H1 (cell line): Measurements from ENCODE around the gene SLC4A9. TPM values are rescaled to one million over a fixed set of nuclear protein-coding genes. Genes with fewer than 3 reads are reported as not detected.

ENCODE experiments used
- CTCF ChIA-PET: fragments of 300-600 bp; sonication (Branson Sonifier 250); formaldehyde crosslinking; loops from one replicate; lab custom pipeline; 2021; ENCODE audit not compliant: partially characterized antibody; lab: Charles Lee
- POLR2A ChIA-PET: fragments of 300-600 bp; sonication (Branson Sonifier 250); formaldehyde crosslinking; loops from one replicate; lab custom pipeline; 2021; ENCODE audit warnings: inconsistent platforms; ENCODE audit not compliant: partially characterized antibody; lab: Charles Lee
- DNase-seq, 2 experiments: peaks; one replicate each; pipeline versions ENCODE4 v3.0.0 to v3.0.0-alpha.2; 2010 to 2022; ENCODE audit warnings: low spot score in 2 of 2, low read depth in 1 of 2, mixed read lengths in 1 of 2
- FAIRE-seq: peaks from 2 replicates; lab custom pipeline; 2011; peaks lifted over from hg19 to GRCh38; lab: Jason Lieb, UNC
- H2AFZ ChIP-seq: 2 replicates; pipeline ENCODE4 v1.8.1; 2012; ENCODE audit warnings: low read length, inconsistent platforms
- H2AK5ac ChIP-seq: 2 replicates; pipeline ENCODE4 v1.6.1; 2013; ENCODE audit warnings: low read depth, low read length
- H2BK120ac ChIP-seq: replicated peaks from 2 replicates; pipeline ENCODE3; 2013; ENCODE audit warnings: low read depth, low read length, inconsistent platforms
- H2BK12ac ChIP-seq: 2 replicates; pipeline ENCODE4 v1.6.1; 2013; ENCODE audit warnings: low read depth, low read length
- H2BK15ac ChIP-seq: 2 replicates; pipeline ENCODE4 v1.6.1; 2013; ENCODE audit warnings: low read length
- H2BK20ac ChIP-seq: 2 replicates; pipeline ENCODE4 v1.6.1; 2013; ENCODE audit warnings: low read length
- H2BK5ac ChIP-seq: 2 replicates; pipeline ENCODE4 v1.6.1; 2013; ENCODE audit warnings: low read depth, low read length
- H3K14ac ChIP-seq: 2 replicates; pipeline ENCODE4 v1.6.1; 2013; ENCODE audit warnings: inconsistent platforms; ENCODE audit not compliant: insufficient read length
- H3K18ac ChIP-seq: 2 replicates; pipeline ENCODE4 v1.6.1; 2013; ENCODE audit warnings: low read length; ENCODE audit errors: extremely low read depth
- H3K23ac ChIP-seq: 2 replicates; pipeline ENCODE4 v1.6.1; 2013; ENCODE audit warnings: inconsistent platforms; ENCODE audit not compliant: insufficient read length
- H3K23me2 ChIP-seq: 2 replicates; pipeline ENCODE4 v1.6.1; 2013; ENCODE audit warnings: low read depth, low read length
- H3K27ac ChIP-seq: 2 replicates; pipeline ENCODE4 v1.6.1; 2011; ENCODE audit warnings: low read depth, low read length, inconsistent platforms
- H3K27me3 ChIP-seq, 4 experiments: replicated peaks in 1 of 4; 1 replicate in 1 of 4; 2 replicates in 3 of 4; pipeline versions ENCODE4 v1.6.1 to v1.8.1; 2011 to 2013; ENCODE audit warnings: low read length in 3 of 4, mild to moderate bottlenecking in 3 of 4, inconsistent platforms in 2 of 4, mixed read lengths in 2 of 4, moderate library complexity in 1 of 4; ENCODE audit not compliant: control insufficient read depth in 3 of 4, insufficient read depth in 3 of 4; ENCODE audit errors: extremely low read depth in 1 of 4
- H3K36me3 ChIP-seq, 4 experiments: 2 replicates each; pipeline versions ENCODE4 v1.6.1 to v1.8.1; 2011 to 2013; ENCODE audit warnings: mild to moderate bottlenecking in 4 of 4, low read length in 3 of 4, moderate library complexity in 2 of 4, control low read depth in 1 of 4, inconsistent platforms in 1 of 4; ENCODE audit not compliant: insufficient read depth in 4 of 4, control insufficient read depth in 2 of 4
- H3K4ac ChIP-seq: replicated peaks from 2 replicates; pipeline ENCODE3; 2013; ENCODE audit warnings: low read length, low read depth, mixed read lengths, inconsistent platforms; ENCODE audit not compliant: insufficient read length
- H3K4me1 ChIP-seq, 4 experiments: replicated peaks in 1 of 4; 1 replicate in 1 of 4; 2 replicates in 3 of 4; pipeline versions ENCODE4 v1.6.1 to v1.8.1; 2011 to 2013; ENCODE audit warnings: low read length in 3 of 4, inconsistent platforms in 2 of 4, mixed read lengths in 1 of 4; ENCODE audit not compliant: insufficient read depth in 4 of 4, control insufficient read depth in 3 of 4
- H3K4me2 ChIP-seq, 2 experiments: 2 replicates each; pipeline versions ENCODE4 v1.6.1 to v1.8.1; 2011 to 2013; ENCODE audit warnings: low read depth in 2 of 2, low read length in 2 of 2, control low read depth in 1 of 2, inconsistent platforms in 1 of 2, mild to moderate bottlenecking in 1 of 2; ENCODE audit not compliant: insufficient read depth in 1 of 2
- H3K4me3 ChIP-seq, 4 experiments: fragments of 200-600, 300-600 bp in 1 of 4; sonication (generic), shearing (Covaris generic), sonication (Bioruptor Twin) in 1 of 4; 2 replicates each; pipeline versions ENCODE4 v1.5.1 to v1.8.1; 2011 to 2016; ENCODE audit warnings: low read length in 4 of 4, low read depth in 3 of 4, control low read depth in 2 of 4, inconsistent platforms in 2 of 4, mild to moderate bottlenecking in 2 of 4, mixed read lengths in 1 of 4, moderate library complexity in 1 of 4; ENCODE audit not compliant: insufficient read depth in 2 of 4; ENCODE audit errors: extremely low read depth in 1 of 4
- H3K56ac ChIP-seq: replicated peaks from 2 replicates; pipeline ENCODE3; 2013; ENCODE audit warnings: low read depth, mild to moderate bottlenecking, mixed read lengths, low read length, inconsistent platforms; ENCODE audit not compliant: insufficient read length
- H3K79me1 ChIP-seq: 2 replicates; pipeline ENCODE4 v1.6.1; 2013; ENCODE audit warnings: low read depth, low read length, control low read depth
- H3K79me2 ChIP-seq, 2 experiments: 2 replicates each; pipeline versions ENCODE4 v1.6.1 to v1.8.1; 2012 to 2013; ENCODE audit warnings: low read length in 2 of 2, mild to moderate bottlenecking in 2 of 2, inconsistent platforms in 1 of 2; ENCODE audit not compliant: insufficient read depth in 2 of 2, control insufficient read depth in 1 of 2
- H3K9ac ChIP-seq, 4 experiments: replicated peaks in 1 of 4; 1 replicate in 1 of 4; 2 replicates in 3 of 4; pipeline versions ENCODE4 v1.6.1 to v1.8.1; 2011 to 2013; ENCODE audit warnings: low read depth in 3 of 4, low read length in 3 of 4, control low read depth in 2 of 4, mild to moderate bottlenecking in 2 of 4, moderate library complexity in 2 of 4, inconsistent platforms in 1 of 4; ENCODE audit errors: extremely low read depth in 1 of 4
- H3K9me3 ChIP-seq, 2 experiments: 2 replicates each; pipeline versions ENCODE4 v1.6.1 to v1.8.1; 2012 to 2013; ENCODE audit warnings: mild to moderate bottlenecking in 2 of 2, moderate library complexity in 2 of 2, control low read depth in 1 of 2, inconsistent platforms in 1 of 2, low read depth in 1 of 2, low read length in 1 of 2, mixed read lengths in 1 of 2; ENCODE audit not compliant: insufficient read depth in 2 of 2
- H4K20me1 ChIP-seq, 2 experiments: replicated peaks in 1 of 2; 2 replicates each; pipeline versions ENCODE3 to v1.8.1; 2011 to 2013; ENCODE audit warnings: inconsistent platforms in 2 of 2, low read length in 2 of 2, mild to moderate bottlenecking in 1 of 2; ENCODE audit not compliant: insufficient read depth in 2 of 2, control insufficient read depth in 1 of 2
- H4K5ac ChIP-seq: 2 replicates; pipeline ENCODE4 v1.6.1; 2013; ENCODE audit warnings: low read length, low read depth, mixed read lengths, inconsistent platforms; ENCODE audit not compliant: insufficient read length
- H4K8ac ChIP-seq: 2 replicates; pipeline ENCODE4 v1.8.0; 2013; ENCODE audit warnings: mild to moderate bottlenecking, moderate library complexity, low read length, inconsistent platforms; ENCODE audit not compliant: insufficient read depth; ENCODE audit errors: extremely low read depth
- H4K91ac ChIP-seq: replicated peaks from 2 replicates; pipeline ENCODE3; 2013; ENCODE audit warnings: low read length, mixed read lengths, inconsistent platforms; ENCODE audit not compliant: insufficient read length
- CHD2 ChIP-seq: IDR thresholded peaks from 2 replicates; pipeline ENCODE4 v1.6.1; 2012; ENCODE audit warnings: low read length, improper control_type of control experiment
- EGR1 ChIP-seq: IDR thresholded peaks from 2 replicates; pipeline ENCODE4 v1.6.1; 2011; ENCODE audit warnings: low read depth, low read length, borderline replicate concordance
- POLR2AphosphoS5 ChIP-seq: IDR thresholded peaks from 2 replicates; pipeline ENCODE4 v1.6.1; 2011; ENCODE audit warnings: low read depth, low read length
- TBP ChIP-seq: IDR thresholded peaks from 2 replicates; pipeline ENCODE4 v1.6.1; 2011; ENCODE audit warnings: low read depth, low read length, improper control_type of control experiment
- TEAD4 ChIP-seq: IDR thresholded peaks from 2 replicates; pipeline ENCODE4 v1.6.1; 2012; ENCODE audit warnings: low read depth, low read length, inconsistent platforms, mixed read lengths
- polyA plus RNA-seq, 7 experiments: library from polyadenylated mRNA; depleted of rRNA in 3 of 7; stranded (reverse) in 5 of 7; unstranded in 2 of 7; fragments of >200 nt in 5 of 7; fragments of 200-250 nt in 2 of 7; gene quantifications; 1 replicate in 5 of 7; 2 replicates in 1 of 7; 4 replicates in 1 of 7; pipeline versions ENCODE4 v1.2.1 to v1.2.3, GENCODE V29; 2011 to 2013; ENCODE audit warnings: missing spikeins in 2 of 7, mixed read lengths in 2 of 7
- total RNA-seq: library from RNA; stranded (reverse); fragmentation: NEBNext Ultra II Directional; extraction: Animal tissue kit (Norgen Biotek cat#: 25700); gene quantifications from 2 replicates; pipeline ENCODE4 v1.2.1, GENCODE V29; 2021

Gene SLC4A9
- total and polyA plus RNA-seq, 2 of the 8 experiments (the other 6 are each of a cell fraction or from before 2014, with no cell fraction given): 0.15 to 0.28 TPM

DNA sequence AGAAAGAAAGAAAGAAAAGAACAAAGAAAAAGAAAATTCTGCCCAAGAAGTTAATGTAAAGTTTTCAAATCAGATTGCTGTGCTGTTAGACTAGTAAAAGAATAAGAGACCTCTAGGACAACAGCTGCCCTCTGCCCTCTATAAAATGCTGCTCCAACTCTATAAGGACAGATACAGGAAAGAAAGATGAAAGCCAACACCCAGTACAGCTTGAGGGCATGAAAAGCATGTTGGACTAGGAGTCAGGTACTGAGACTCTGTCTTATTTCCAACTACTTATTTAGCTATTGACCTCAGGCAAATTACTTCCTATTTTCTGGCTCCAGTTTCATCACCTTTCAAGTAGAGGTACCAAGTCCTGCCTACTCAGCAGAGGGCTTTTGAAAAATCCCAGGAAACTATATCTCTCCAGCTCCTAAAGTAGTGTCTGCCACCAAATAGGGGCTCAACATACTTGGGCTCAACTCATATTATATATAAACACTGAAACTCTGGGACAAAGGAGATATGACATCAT is 19.3 kb upstream of the SLC4A9 start:
- Histone ChIP-seq H2BK20ac (no peak overlapping the region), H3K14ac (no peak overlapping the region), H3K79me2 (no peaks in the 10 kb centered on the region), H3K9ac (no peak overlapping the region), H4K5ac (no peak overlapping the region), H2BK12ac (no peak overlapping the region), H3K18ac (no peak overlapping the region), H3K36me3 (no peaks in the 10 kb centered on the region; a peak in 1 of 8 replicates), H4K8ac (no peak overlapping the region), H4K91ac (no peak overlapping the region), H3K23ac (no peak overlapping the region), H3K79me1 (no peaks in the 10 kb centered on the region; the same call in 1 of the 2 replicates), H3K4ac (no peak overlapping the region), H2AFZ (no peak overlapping the region), H3K27me3 (peaks cover 0 to 9% (median 4%) of the 10 kb centered on the region in 4 experiments; a peak in 6 of 7 replicates), H2AK5ac (no peak overlapping the region), H2BK5ac (no peak overlapping the region), H3K4me1 (peaks cover 0 to 8% (median 5%) of the 10 kb centered on the region in 4 experiments; a peak in 5 of 7 replicates)
- CTCF ChIA-PET: interaction anchor here (0.7 to 2.6 kb wide), 6 partner anchors 9 to 111 kb away, joined by 3 to 7 read pairs (median 5); no protein-coding TSS in a partner anchor
- POLR2A ChIA-PET: interaction anchor here (2.0 kb wide), 1 partner anchor 98 kb away, joined by 7 read pairs; no protein-coding TSS in a partner anchor
- DNase-seq: no peak
- no peak for FAIRE-seq
- no peak for TF ChIP-seq EGR1
- no peak for TF ChIP-seq POLR2AphosphoS5
- no peak for TF ChIP-seq TEAD4
- TF ChIP-seq TBP: no peak
- TF ChIP-seq CHD2: no peak
- TF ChIP-seq, all 59 proteins: peak for 0
- Histone ChIP-seq H2BK15ac (no peak overlapping the region), H3K27ac (no peak overlapping the region), H3K9me3 (no peaks in the 10 kb centered on the region), H2BK120ac (no peak overlapping the region), H3K4me3 (no peak overlapping the region), H3K56ac (no peak overlapping the region), H4K20me1 (peaks cover 0 to 4% of the 10 kb centered on the region in 2 experiments), H3K23me2 (peaks cover 2% of the 10 kb centered on the region), H3K4me2 (no peak overlapping the region)
